Caco-2 (cell line): ENCODE results near the gene PANX1. TPM values are rescaled to one million over a fixed set of nuclear protein-coding genes. Genes with fewer than 3 reads are reported as not detected.

Experiments used
- BruUV-seq: library from RNA; stranded (reverse); fragments of 400-500 nt; replicated peaks from 2 replicates; lab custom pipeline; 2021; lab: Mats Ljungman, UMichigan
- CTCF ChIA-PET: fragments of 300-600 bp; sonication (Branson Sonifier 250); formaldehyde crosslinking; loops from one replicate; lab custom pipeline; 2022; ENCODE audit warnings: antibody characterized with exemption; lab: Charles Lee
- POLR2A ChIA-PET: fragments of 300-600 bp; sonication (Branson Sonifier 250); formaldehyde crosslinking; loops from one replicate; lab custom pipeline; 2022; ENCODE audit warnings: antibody characterized with exemption; lab: Charles Lee
- DNase-seq, 2 experiments: peaks; one replicate each; pipeline versions ENCODE4 v3.0.0 to v3.0.0-alpha.2; 2020 to 2022
- H3K27me3 ChIP-seq: replicated peaks from 2 replicates; pipeline ENCODE4 v1.6.0; 2011; ENCODE audit warnings: low read length; ENCODE audit not compliant: control insufficient read depth, insufficient read depth
- H3K36me3 ChIP-seq: 2 replicates; pipeline ENCODE4 v1.5.1; 2011; ENCODE audit warnings: low read length; ENCODE audit not compliant: control insufficient read depth, insufficient read depth
- H3K4me1 ChIP-seq: fragments of 250-450 bp; sonication (Bioruptor Pico); 2 replicates; pipeline ENCODE4 v1.5.1; 2020; ENCODE audit warnings: mild to moderate bottlenecking
- H3K4me3 ChIP-seq: 2 replicates; pipeline ENCODE4 v1.5.1; 2011; ENCODE audit warnings: low read depth, mild to moderate bottlenecking, control low read depth, low read length
- H3K9me3 ChIP-seq: fragments of 250-450 bp; sonication (Bioruptor Pico); 2 replicates; pipeline ENCODE4 v1.5.1; 2020; ENCODE audit warnings: mild to moderate bottlenecking, moderate library complexity
- H3K27ac Mint-ChIP-seq: one replicate; pipeline ENCODE4 v1.8.0; 2022; ENCODE audit warnings: mixed read lengths; ENCODE audit not compliant: unreplicated experiment
- H3K27me3 Mint-ChIP-seq: one replicate; pipeline ENCODE4 v1.8.0; 2022; ENCODE audit warnings: mixed read lengths; ENCODE audit not compliant: insufficient read depth, unreplicated experiment
- H3K36me3 Mint-ChIP-seq: one replicate; pipeline ENCODE4 v1.8.0; 2022; ENCODE audit warnings: mild to moderate bottlenecking, mixed read lengths; ENCODE audit not compliant: insufficient read depth, unreplicated experiment
- H3K4me1 Mint-ChIP-seq: one replicate; pipeline ENCODE4 v1.8.0; 2022; ENCODE audit warnings: low read depth, mixed read lengths; ENCODE audit not compliant: unreplicated experiment
- H3K4me3 Mint-ChIP-seq: one replicate; pipeline ENCODE4 v1.8.0; 2022; ENCODE audit warnings: mild to moderate bottlenecking, moderate library complexity, mixed read lengths; ENCODE audit not compliant: unreplicated experiment
- H3K9me3 Mint-ChIP-seq: one replicate; pipeline ENCODE4 v1.8.0; 2022; ENCODE audit warnings: mixed read lengths; ENCODE audit not compliant: unreplicated experiment
- intact Hi-C: fragments of 100-400 bp; cut with micrococcal nuclease; formaldehyde crosslinking; loops from one replicate; pipeline ENCODE4 v1.10.0; 2022; ENCODE audit not compliant: unreplicated experiment
- total RNA-seq: library from RNA; stranded (reverse); gene quantifications from 2 replicates; pipeline ENCODE4 v1.2.3, GENCODE V29; 2022
- TF ChIP-seq, protein P1 (sequence below), 2 experiments: fragments of 200-600 bp in 1 of 2; IDR thresholded peaks; 1 replicate in 1 of 2; 2 replicates in 1 of 2; pipeline versions ENCODE4 v1.5.1 to v1.8.0; 2011 to 2022; ENCODE audit warnings: antibody characterized with exemption in 1 of 2, control low read depth in 1 of 2, inconsistent platforms in 1 of 2, low read depth in 1 of 2, low read length in 1 of 2, mild to moderate bottlenecking in 1 of 2, moderate library complexity in 1 of 2; ENCODE audit not compliant: insufficient read depth in 1 of 2, severe bottlenecking in 1 of 2, unreplicated experiment in 1 of 2

The PANX1 gene
- total RNA-seq, 1 experiment from 2014 or later = 33.1 TPM

DNA sequence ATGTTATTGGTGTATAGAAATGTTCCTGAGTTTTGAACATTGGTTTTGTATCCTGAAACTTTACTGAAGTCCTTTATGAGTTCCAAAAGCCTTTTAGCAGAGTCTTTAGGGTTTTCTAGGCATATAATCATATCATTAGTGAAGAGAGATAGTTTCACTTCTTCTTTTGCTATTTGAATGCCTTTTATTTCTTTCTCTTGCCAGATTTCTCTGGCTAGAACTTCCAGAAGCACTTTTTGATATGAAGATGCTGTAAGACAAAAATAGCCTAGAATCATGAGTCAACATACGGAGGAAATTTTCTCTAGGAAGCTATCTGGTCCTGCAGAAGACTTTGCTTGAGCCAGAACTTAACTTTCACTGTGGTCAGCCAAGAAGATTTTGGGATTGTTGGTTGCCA is 89.1 kb downstream of the PANX1 start:
- no peaks in the 10 kb centered on the region for H3K36me3 ChIP-seq
- H3K4me1 ChIP-seq = no peaks in the 10 kb centered on the region
- POLR2A ChIA-PET = no interaction called here
- TF ChIP-seq, protein P1, sequence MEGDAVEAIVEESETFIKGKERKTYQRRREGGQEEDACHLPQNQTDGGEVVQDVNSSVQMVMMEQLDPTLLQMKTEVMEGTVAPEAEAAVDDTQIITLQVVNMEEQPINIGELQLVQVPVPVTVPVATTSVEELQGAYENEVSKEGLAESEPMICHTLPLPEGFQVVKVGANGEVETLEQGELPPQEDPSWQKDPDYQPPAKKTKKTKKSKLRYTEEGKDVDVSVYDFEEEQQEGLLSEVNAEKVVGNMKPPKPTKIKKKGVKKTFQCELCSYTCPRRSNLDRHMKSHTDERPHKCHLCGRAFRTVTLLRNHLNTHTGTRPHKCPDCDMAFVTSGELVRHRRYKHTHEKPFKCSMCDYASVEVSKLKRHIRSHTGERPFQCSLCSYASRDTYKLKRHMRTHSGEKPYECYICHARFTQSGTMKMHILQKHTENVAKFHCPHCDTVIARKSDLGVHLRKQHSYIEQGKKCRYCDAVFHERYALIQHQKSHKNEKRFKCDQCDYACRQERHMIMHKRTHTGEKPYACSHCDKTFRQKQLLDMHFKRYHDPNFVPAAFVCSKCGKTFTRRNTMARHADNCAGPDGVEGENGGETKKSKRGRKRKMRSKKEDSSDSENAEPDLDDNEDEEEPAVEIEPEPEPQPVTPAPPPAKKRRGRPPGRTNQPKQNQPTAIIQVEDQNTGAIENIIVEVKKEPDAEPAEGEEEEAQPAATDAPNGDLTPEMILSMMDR (IDR thresholded peaks at IDR 0.05; ENCODE audit: insufficient read depth in 1 of 2, low read depth in 1 of 2, low read length in 1 of 2, severe bottlenecking in 1 of 2, unreplicated experiment in 1 of 2) = no peak
- no peak overlapping the region for H3K4me3 ChIP-seq
- Mint-ChIP-seq H3K27ac (no peak overlapping the region), H3K36me3 (no peaks in the 10 kb centered on the region), H3K27me3 (peaks cover 6% of the 10 kb centered on the region), H3K4me1 (no peaks in the 10 kb centered on the region), H3K4me3 (no peak overlapping the region), H3K9me3 (peaks cover 60% of the 10 kb centered on the region)
- peaks cover 19% of the 10 kb centered on the region for H3K9me3 ChIP-seq
- H3K27me3 ChIP-seq = no peaks in the 10 kb centered on the region
- BruUV-seq = no TSS peak
- CTCF ChIA-PET = no interaction called here
- DNase-seq = no peak
- intact Hi-C loops = no loop called here

DNA sequence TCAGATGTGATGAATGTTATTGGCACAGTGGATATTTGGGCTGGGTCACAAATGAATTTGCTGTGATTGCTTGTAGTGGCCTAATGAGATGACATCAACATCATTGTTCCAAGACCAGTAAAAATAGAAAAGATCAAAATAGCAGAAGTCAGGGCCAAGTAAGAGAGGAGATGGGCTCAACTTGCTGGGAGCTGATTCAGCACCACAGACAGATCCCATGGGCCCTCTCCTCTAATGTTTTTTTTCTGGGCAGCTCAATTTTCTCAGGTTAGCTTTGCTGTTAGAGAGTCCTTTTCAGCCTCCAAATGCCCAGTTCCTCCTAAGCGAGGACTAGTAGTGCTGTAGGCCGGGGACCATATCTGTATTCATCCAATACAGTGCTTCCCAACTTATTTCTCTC is 89.7 kb downstream of the PANX1 start:
- no peaks in the 10 kb centered on the region for H3K4me1 Mint-ChIP-seq
- no peaks in the 10 kb centered on the region for H3K27me3 ChIP-seq
- H3K9me3 Mint-ChIP-seq = peaks cover 61% of the 10 kb centered on the region
- H3K4me3 Mint-ChIP-seq = no peak overlapping the region
- no peaks in the 10 kb centered on the region for H3K4me1 ChIP-seq
- DNase-seq = no peak
- H3K27me3 Mint-ChIP-seq = peaks cover 6% of the 10 kb centered on the region
- POLR2A ChIA-PET = no interaction called here
- CTCF ChIA-PET = no interaction called here
- no peaks in the 10 kb centered on the region for H3K36me3 Mint-ChIP-seq
- no peak overlapping the region for H3K27ac Mint-ChIP-seq
- TF ChIP-seq, protein P1 (IDR thresholded peaks at IDR 0.05; ENCODE audit: insufficient read depth in 1 of 2, low read depth in 1 of 2, low read length in 1 of 2, severe bottlenecking in 1 of 2, unreplicated experiment in 1 of 2) = no peak
- H3K4me3 ChIP-seq = no peak overlapping the region
- intact Hi-C loops = no loop called here
- peaks cover 19% of the 10 kb centered on the region for H3K9me3 ChIP-seq
- no peaks in the 10 kb centered on the region for H3K36me3 ChIP-seq
- no TSS peak for BruUV-seq

DNA sequence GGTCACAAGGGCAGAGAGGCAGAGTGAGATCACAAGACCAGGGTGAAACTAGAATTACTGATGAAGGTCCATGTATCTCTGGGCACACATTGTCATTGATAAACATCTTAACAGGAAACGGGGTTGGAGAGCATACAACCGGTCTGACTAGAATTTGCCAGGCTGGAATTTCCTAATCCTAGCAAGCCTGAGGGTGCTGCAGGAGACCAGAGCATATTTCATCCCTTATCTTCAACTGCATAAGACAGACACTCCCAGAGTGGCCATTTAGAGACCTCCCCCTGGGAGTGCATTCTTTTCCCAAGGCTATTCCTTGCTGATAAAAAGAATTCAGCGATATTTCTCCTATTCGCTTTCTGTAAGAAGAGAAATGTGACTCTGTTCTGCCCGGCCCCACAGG is 91.1 kb downstream of the PANX1 start:
- no peaks in the 10 kb centered on the region for H3K4me1 ChIP-seq
- no peak overlapping the region for H3K4me3 ChIP-seq
- no peak overlapping the region for H3K4me3 Mint-ChIP-seq
- no peaks in the 10 kb centered on the region for H3K36me3 Mint-ChIP-seq
- ChIA-PET CTCF (no interaction called here), POLR2A (no interaction called here)
- no peak overlapping the region for H3K27ac Mint-ChIP-seq
- H3K27me3 ChIP-seq = no peaks in the 10 kb centered on the region
- BruUV-seq = no TSS peak
- H3K4me1 Mint-ChIP-seq = no peaks in the 10 kb centered on the region
- H3K9me3 ChIP-seq = peaks cover 19% of the 10 kb centered on the region
- TF ChIP-seq, protein P1 (IDR thresholded peaks at IDR 0.05; ENCODE audit: insufficient read depth in 1 of 2, low read depth in 1 of 2, low read length in 1 of 2, severe bottlenecking in 1 of 2, unreplicated experiment in 1 of 2) = no peak
- peak; percentile 46 to 51 for DNase-seq
- intact Hi-C loops = no loop called here
- peaks cover 6% of the 10 kb centered on the region for H3K27me3 Mint-ChIP-seq
- H3K36me3 ChIP-seq = no peaks in the 10 kb centered on the region
- H3K9me3 Mint-ChIP-seq = peaks cover 61% of the 10 kb centered on the region
